ENCODE results near the gene BCAT1.
"Not testable (repeated sequence)": the region's sequence is repeated elsewhere in the genome, so short reads cannot be mapped to it uniquely, and the experiment has no call there.

BCAT1 gene

GRCh38 chr12:24970177-24970576 is 21.3 kb upstream of the BCAT1 start:
- no peaks in the 10 kb centered on the region for H3K4me1 ChIP-seq
- no peak overlapping the region for H3K4me3 ChIP-seq
- no peaks in the 10 kb centered on the region for H3K9me3 ChIP-seq
- no peak for TF ChIP-seq CTCF (IDR thresholded peaks at IDR 0.05)
- H3K27me3 ChIP-seq = no peaks in the 10 kb centered on the region
- intact Hi-C loops (cut with DNase I; ENCODE audit: low total_unique reads) = no loop called here
- DNase-seq = no peak
- H3K27ac ChIP-seq = no peak overlapping the region
- no peaks in the 10 kb centered on the region for H3K36me3 ChIP-seq

GRCh38 chr12:24966951-24967564 is 18.2 kb upstream of the BCAT1 start:
- no peak for DNase-seq
- peaks cover 0 to 5% (median 3%) of the 10 kb centered on the region in 3 donors for H3K9me3 ChIP-seq
- no peaks in the 10 kb centered on the region for H3K27me3 ChIP-seq
- intact Hi-C loops (cut with DNase I; ENCODE audit: low total_unique reads) = no loop called here
- H3K36me3 ChIP-seq = no peaks in the 10 kb centered on the region
- H3K4me3 ChIP-seq = no peak overlapping the region
- no peaks in the 10 kb centered on the region for H3K4me1 ChIP-seq
- TF ChIP-seq CTCF (IDR thresholded peaks at IDR 0.05) = no peak
- H3K27ac ChIP-seq = no peak overlapping the region

- no peak for TF ChIP-seq CTCF (IDR thresholded peaks at IDR 0.05)
- Histone ChIP-seq H3K27me3 (no peaks in the 10 kb centered on the region), H3K27ac (no peak overlapping the region), H3K9me3 (peaks cover 0 to 5% (median 3%) of the 10 kb centered on the region in 3 donors), H3K36me3 (no peaks in the 10 kb centered on the region), H3K4me1 (no peaks in the 10 kb centered on the region), H3K4me3 (no peak overlapping the region)
- intact Hi-C loops (cut with DNase I; ENCODE audit: low total_unique reads) = no loop called here
- DNase-seq = no peak
These were observed 15.4 kb upstream of the BCAT1 start for GRCh38 chr12:24964342-24964741.

GRCh38 chr12:24960222-24960855 is 11.4 kb upstream of the BCAT1 start:
- no peak overlapping the region for H3K4me3 ChIP-seq

GRCh38 chr12:24956351-24956750 is 7.5 kb upstream of the BCAT1 start:
- H3K9me3 ChIP-seq; DNase-seq; H3K4me1 ChIP-seq; H3K27ac ChIP-seq; H3K36me3 ChIP-seq; H3K4me3 ChIP-seq; H3K27me3 ChIP-seq; intact Hi-C loops (cut with DNase I; ENCODE audit: low total_unique reads): not testable (repeated sequence)

More at GRCh38 chr12:24960222-24960855, 11.4 kb upstream of the BCAT1 start:
- H3K27me3 ChIP-seq = no peaks in the 10 kb centered on the region
- intact Hi-C loops (cut with DNase I; ENCODE audit: low total_unique reads) = no loop called here
- no peaks in the 10 kb centered on the region for H3K36me3 ChIP-seq
- no peak overlapping the region for H3K27ac ChIP-seq
- TF ChIP-seq CTCF (IDR thresholded peaks at IDR 0.05) = peak in 1 of 2 experiments; percentile 12
- DNase-seq = no peak
- H3K4me1 ChIP-seq = no peaks in the 10 kb centered on the region
- peaks cover 0 to 5% (median 3%) of the 10 kb centered on the region in 3 donors for H3K9me3 ChIP-seq

- H3K36me3 ChIP-seq = no peaks in the 10 kb centered on the region
- H3K27ac ChIP-seq = no peak overlapping the region
These were observed 7.0 kb upstream of the BCAT1 start for GRCh38 chr12:24955853-24956252.

More at GRCh38 chr12:24955853-24956252, 7.0 kb upstream of the BCAT1 start:
- no peaks in the 10 kb centered on the region for H3K4me1 ChIP-seq
- H3K9me3 ChIP-seq = no peaks in the 10 kb centered on the region
- intact Hi-C loops (cut with DNase I; ENCODE audit: low total_unique reads) = no loop called here
- no peak for DNase-seq
- no peak overlapping the region for H3K4me3 ChIP-seq
- H3K27me3 ChIP-seq = no peaks in the 10 kb centered on the region
- TF ChIP-seq CTCF (IDR thresholded peaks at IDR 0.05) = no peak
